Measurements from ENCODE around the gene EPB41L4B.
"Not testable (repeated sequence)": the region's sequence is repeated elsewhere in the genome, so short reads cannot be mapped to it uniquely, and the experiment has no call there.

The EPB41L4B gene

DNA sequence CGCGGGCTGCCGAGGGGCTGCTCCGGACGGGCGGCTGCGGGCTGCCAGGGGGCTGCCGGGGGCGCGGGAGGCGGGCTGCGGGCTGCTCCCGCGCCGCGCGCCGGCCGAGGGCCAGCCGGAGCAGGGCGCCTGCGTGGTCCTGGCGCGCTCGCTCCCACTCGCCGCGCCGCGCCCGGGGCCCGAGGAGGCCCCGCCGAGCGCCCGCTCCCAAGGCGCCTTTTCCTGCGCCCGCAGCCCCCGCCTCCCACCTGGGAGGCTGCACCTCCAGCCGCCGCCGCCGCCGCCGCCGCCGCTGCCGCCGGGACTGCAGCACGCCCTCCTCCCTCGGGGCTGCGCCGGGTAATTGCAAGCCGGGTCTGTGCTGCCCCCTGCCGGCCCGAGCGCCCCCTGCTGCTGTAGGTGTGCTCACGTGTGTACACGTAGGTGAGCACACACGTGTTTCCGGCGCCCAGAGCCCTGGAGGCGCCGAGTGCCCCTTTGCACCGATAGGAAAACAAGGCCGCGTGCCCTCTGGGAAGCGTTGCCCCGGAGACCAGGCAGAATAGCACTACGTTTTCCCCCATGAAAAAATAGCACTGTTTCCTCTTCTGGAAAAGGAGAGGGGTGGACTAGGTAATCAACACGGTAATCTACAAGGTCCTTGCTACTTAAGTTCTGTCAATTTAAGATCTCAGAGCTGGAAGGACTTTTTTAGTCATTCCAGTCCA is at the start of gene EPB41L4B:
TSS of gene EPB41L4B (minus strand) at position 318 of the 707 bp plus-strand sequence. CDS start 613 bp downstream, outside the sequence.
- peak within 1 kb of the TSS; percentile 87 for H3K4me3 ChIP-seq (ENCODE audit: severe bottlenecking)
- peak; percentile 49 for ATAC-seq (ENCODE audit: low read depth)
- no peaks in the 10 kb centered on the region for H3K36me3 ChIP-seq (ENCODE audit: low read depth)

DNA sequence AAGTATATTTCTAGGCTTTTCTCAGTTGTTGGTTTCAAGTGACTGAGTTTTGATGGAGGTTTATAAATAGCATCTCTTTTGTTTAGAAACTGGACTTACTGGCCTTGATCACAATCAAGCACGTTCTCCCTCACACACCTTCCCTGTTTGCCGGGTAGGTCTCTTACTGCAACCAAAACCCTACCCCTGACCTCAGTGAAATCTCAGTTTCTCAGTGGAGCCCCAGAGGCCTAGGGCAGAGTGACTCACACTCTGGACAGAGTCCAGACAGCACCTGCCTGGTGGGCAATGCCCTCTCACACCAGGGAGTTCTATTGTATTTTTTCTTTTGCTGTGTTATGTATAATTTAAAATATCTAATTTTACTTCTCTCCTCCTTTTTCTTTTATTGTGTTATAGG is 48.4 kb upstream of the EPB41L4B start:
- Histone ChIP-seq H3K27ac (ENCODE audit: poor library complexity, severe bottlenecking) (no peak overlapping the region), H3K4me1 (ENCODE audit: insufficient read depth, poor library complexity, severe bottlenecking) (no peaks in the 10 kb centered on the region), H3K4me3 (ENCODE audit: severe bottlenecking) (no peak overlapping the region), H3K27me3 (ENCODE audit: insufficient read depth, poor library complexity, severe bottlenecking) (no peaks in the 10 kb centered on the region), H3K36me3 (ENCODE audit: low read depth) (no peaks in the 10 kb centered on the region), H3K9me3 (ENCODE audit: severe bottlenecking) (no peaks in the 10 kb centered on the region)
- DNase-seq (ENCODE audit: low spot score) = no peak
- ATAC-seq (ENCODE audit: low read depth) = peak; percentile 56; the same call in 1 of the 3 replicates
- TF ChIP-seq, protein P1, sequence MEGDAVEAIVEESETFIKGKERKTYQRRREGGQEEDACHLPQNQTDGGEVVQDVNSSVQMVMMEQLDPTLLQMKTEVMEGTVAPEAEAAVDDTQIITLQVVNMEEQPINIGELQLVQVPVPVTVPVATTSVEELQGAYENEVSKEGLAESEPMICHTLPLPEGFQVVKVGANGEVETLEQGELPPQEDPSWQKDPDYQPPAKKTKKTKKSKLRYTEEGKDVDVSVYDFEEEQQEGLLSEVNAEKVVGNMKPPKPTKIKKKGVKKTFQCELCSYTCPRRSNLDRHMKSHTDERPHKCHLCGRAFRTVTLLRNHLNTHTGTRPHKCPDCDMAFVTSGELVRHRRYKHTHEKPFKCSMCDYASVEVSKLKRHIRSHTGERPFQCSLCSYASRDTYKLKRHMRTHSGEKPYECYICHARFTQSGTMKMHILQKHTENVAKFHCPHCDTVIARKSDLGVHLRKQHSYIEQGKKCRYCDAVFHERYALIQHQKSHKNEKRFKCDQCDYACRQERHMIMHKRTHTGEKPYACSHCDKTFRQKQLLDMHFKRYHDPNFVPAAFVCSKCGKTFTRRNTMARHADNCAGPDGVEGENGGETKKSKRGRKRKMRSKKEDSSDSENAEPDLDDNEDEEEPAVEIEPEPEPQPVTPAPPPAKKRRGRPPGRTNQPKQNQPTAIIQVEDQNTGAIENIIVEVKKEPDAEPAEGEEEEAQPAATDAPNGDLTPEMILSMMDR (IDR thresholded peaks at IDR 0.05; ENCODE audit: poor library complexity, severe bottlenecking) = no peak

More for the DNA sequence above, at the start of gene EPB41L4B:
- peak; percentile 90 for DNase-seq (ENCODE audit: low spot score)
- TF ChIP-seq, protein P1 (IDR thresholded peaks at IDR 0.05; ENCODE audit: poor library complexity, severe bottlenecking) = peak; percentile 96
- Histone ChIP-seq H3K9me3 (ENCODE audit: severe bottlenecking) (no peaks in the 10 kb centered on the region), H3K27me3 (ENCODE audit: insufficient read depth, poor library complexity, severe bottlenecking) (no peaks in the 10 kb centered on the region), H3K27ac (ENCODE audit: poor library complexity, severe bottlenecking) (peak within 1 kb of the TSS; percentile 73), H3K4me1 (ENCODE audit: insufficient read depth, poor library complexity, severe bottlenecking) (peaks cover 30% of the 10 kb centered on the region)

DNA sequence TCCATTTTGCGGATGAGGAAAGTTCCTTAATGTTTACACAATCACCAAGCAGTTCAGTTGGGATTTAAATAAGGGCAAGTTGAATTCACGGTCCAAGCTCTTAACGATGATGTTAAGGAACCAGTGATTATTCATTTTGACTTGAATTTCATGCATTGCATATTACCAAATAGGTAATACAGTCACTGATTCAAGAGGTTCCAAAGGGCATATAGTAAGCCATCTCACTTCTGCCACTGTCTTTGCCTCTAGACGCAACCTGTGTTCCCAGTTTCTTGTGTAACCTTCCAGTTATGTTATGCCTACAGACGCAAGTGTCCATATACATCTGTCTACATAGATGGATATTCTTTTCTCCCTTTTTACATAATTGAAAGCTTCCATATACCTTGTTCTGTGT is 39.9 kb upstream of the EPB41L4B start:
- TF ChIP-seq, protein P1 (IDR thresholded peaks at IDR 0.05; ENCODE audit: poor library complexity, severe bottlenecking) = no peak
- Histone ChIP-seq H3K36me3 (ENCODE audit: low read depth) (no peaks in the 10 kb centered on the region), H3K4me1 (ENCODE audit: insufficient read depth, poor library complexity, severe bottlenecking) (no peaks in the 10 kb centered on the region), H3K9me3 (ENCODE audit: severe bottlenecking) (no peaks in the 10 kb centered on the region), H3K27me3 (ENCODE audit: insufficient read depth, poor library complexity, severe bottlenecking) (no peaks in the 10 kb centered on the region), H3K27ac (ENCODE audit: poor library complexity, severe bottlenecking) (no peak overlapping the region), H3K4me3 (ENCODE audit: severe bottlenecking) (no peak overlapping the region)
- ATAC-seq (ENCODE audit: low read depth) (no peak), DNase-seq (ENCODE audit: low spot score) (no peak)

DNA sequence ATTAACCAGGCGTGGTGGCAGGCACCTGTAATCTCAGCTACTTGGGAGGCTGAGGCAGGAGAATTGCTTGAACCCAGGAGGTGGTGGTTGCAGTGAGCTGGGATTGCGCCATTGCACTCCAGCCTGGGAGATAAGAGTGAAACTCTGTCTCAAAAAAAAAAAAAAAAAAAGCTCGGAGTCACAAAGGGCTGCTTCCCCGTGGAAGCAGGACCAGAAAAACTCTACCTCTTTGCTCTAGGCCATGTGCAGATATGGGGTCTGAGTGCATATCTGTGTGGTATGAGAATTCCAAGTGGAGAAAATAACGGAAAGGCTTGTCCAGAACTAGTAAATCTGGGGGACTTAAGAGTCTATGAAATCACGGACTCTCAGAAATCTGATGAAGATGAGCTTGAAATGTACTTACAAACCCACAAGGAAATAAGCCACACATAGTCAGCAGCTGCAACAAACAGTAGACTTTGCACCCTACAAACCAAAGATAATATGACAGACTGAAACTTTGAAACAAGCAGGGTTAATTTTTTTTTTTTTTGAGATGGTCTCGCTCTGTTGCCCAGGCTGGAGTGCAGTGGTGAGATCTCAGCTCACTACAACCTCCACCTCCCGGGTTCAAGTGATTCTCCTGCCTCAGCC is 38.2 kb upstream of the EPB41L4B start:
- H3K4me3 ChIP-seq (ENCODE audit: severe bottlenecking); H3K4me1 ChIP-seq (ENCODE audit: insufficient read depth, poor library complexity, severe bottlenecking); ATAC-seq (ENCODE audit: low read depth); H3K27me3 ChIP-seq (ENCODE audit: insufficient read depth, poor library complexity, severe bottlenecking); DNase-seq (ENCODE audit: low spot score); H3K27ac ChIP-seq (ENCODE audit: poor library complexity, severe bottlenecking); H3K36me3 ChIP-seq (ENCODE audit: low read depth); H3K9me3 ChIP-seq (ENCODE audit: severe bottlenecking): not testable (repeated sequence)

DNA sequence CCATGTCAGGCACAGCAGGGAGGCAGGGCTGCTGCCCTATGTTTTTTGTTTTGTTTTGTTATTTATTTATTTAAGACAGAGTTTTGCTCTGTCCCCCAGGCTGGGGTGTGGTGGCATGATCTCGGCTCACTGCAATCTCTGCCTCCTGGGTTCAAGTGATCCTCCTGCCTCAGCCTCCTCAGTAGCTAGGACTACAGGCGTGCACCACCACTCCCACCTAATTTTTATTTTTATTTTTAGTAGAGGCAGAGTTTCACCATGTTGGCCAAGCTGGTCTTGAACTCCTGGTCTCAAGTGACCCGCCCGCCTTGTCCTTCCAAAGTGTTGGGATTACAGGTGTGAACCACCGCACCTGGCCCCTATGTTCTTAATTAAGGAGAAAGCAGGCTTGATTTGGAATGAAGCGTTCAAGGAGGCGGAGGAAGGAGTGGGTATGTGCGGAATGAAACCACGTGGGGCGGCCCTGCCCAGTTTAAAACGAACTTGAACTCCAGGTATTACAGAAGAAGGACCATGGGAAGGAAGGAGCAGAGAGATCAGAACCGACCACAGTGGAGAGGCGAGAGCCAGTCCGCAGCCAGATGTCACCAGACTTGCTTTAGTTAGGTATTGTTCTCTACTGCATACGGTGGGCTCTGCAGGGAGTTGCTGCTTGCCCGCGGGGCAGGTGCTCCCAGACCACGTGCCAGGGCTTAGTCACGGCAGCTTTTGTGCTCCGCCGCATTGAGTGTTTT is 34.9 kb upstream of the EPB41L4B start:
- H3K4me1 ChIP-seq (ENCODE audit: insufficient read depth, poor library complexity, severe bottlenecking) = no peaks in the 10 kb centered on the region
- no peak overlapping the region for H3K4me3 ChIP-seq (ENCODE audit: severe bottlenecking)
- ATAC-seq (ENCODE audit: low read depth) (no peak), DNase-seq (ENCODE audit: low spot score) (no peak)
- no peaks in the 10 kb centered on the region for H3K27me3 ChIP-seq (ENCODE audit: insufficient read depth, poor library complexity, severe bottlenecking)
- TF ChIP-seq, protein P1 (IDR thresholded peaks at IDR 0.05; ENCODE audit: poor library complexity, severe bottlenecking) = no peak
- H3K36me3 ChIP-seq (ENCODE audit: low read depth) = no peaks in the 10 kb centered on the region
- H3K9me3 ChIP-seq (ENCODE audit: severe bottlenecking) = no peaks in the 10 kb centered on the region
- no peak overlapping the region for H3K27ac ChIP-seq (ENCODE audit: poor library complexity, severe bottlenecking)

All from RWPE2 (cell line).